Type B pancreatic cell (in vitro differentiated cells): ENCODE data around the gene TBC1D25. TPM values are rescaled to one million over a fixed set of nuclear protein-coding genes. Genes with fewer than 3 reads are reported as not detected.

Source experiments
- DNase-seq: peaks from one replicate; pipeline ENCODE4 v3.0.0; 2021; ENCODE audit warnings: mixed read lengths; ENCODE audit not compliant: unreplicated experiment; ENCODE audit errors: extremely low spot score
- H3K27ac Mint-ChIP-seq: 2 replicates; pipeline ENCODE4 v1.8.0; 2021; ENCODE audit warnings: mild to moderate bottlenecking, mixed read lengths
- H3K27me3 Mint-ChIP-seq: 2 replicates; pipeline ENCODE4 v1.8.0; 2021; ENCODE audit warnings: mixed read lengths
- H3K36me3 Mint-ChIP-seq: 2 replicates; pipeline ENCODE4 v1.8.0; 2021; ENCODE audit warnings: mixed read lengths
- H3K4me1 Mint-ChIP-seq: one replicate; pipeline ENCODE4 v1.8.0; 2021; ENCODE audit warnings: mixed read lengths; ENCODE audit not compliant: unreplicated experiment
- H3K4me3 Mint-ChIP-seq: 2 replicates; pipeline ENCODE4 v1.8.0; 2021; ENCODE audit warnings: mild to moderate bottlenecking, mixed read lengths
- H3K9me3 Mint-ChIP-seq: 2 replicates; pipeline ENCODE4 v1.8.0; 2021; ENCODE audit warnings: mixed read lengths
- CTCF ChIP-seq: fragments of 200-600 bp; sonication (generic); conservative IDR thresholded peaks from 2 replicates; pipeline ENCODE4 v1.5.0; 2021; ENCODE audit warnings: antibody characterized with exemption, mild to moderate bottlenecking
- total RNA-seq: library from RNA; stranded (reverse); gene quantifications from 2 replicates; pipeline ENCODE4 v1.2.1, GENCODE V29; 2021; ENCODE audit warnings: low replicate concordance

TBC1D25 gene
- total RNA-seq, 1 donor from 2014 or later = 10.6 TPM

- peaks cover 7% of the 10 kb centered on the region for H3K36me3 Mint-ChIP-seq
- no peaks in the 10 kb centered on the region for H3K27me3 Mint-ChIP-seq
- H3K9me3 Mint-ChIP-seq = no peaks in the 10 kb centered on the region
Observed at GRCh38 chrX:48533165-48533564, 6.3 kb upstream of the TBC1D25 start.

GRCh38 chrX:48538641-48539344, 721 bp upstream of the TBC1D25 start:
- peak overlapping the region; percentile 92 for H3K4me3 Mint-ChIP-seq
- H3K27ac Mint-ChIP-seq = peak overlapping the region; percentile 82
- H3K9me3 Mint-ChIP-seq = no peaks in the 10 kb centered on the region
- peaks cover 5% of the 10 kb centered on the region for H3K36me3 Mint-ChIP-seq
- DNase-seq = no peak
- H3K4me1 Mint-ChIP-seq = peaks cover 6% of the 10 kb centered on the region
- TF ChIP-seq CTCF = no peak
- no peaks in the 10 kb centered on the region for H3K27me3 Mint-ChIP-seq

More at GRCh38 chrX:48533165-48533564, 6.3 kb upstream of the TBC1D25 start:
- no peaks in the 10 kb centered on the region for H3K4me1 Mint-ChIP-seq
- no peak for TF ChIP-seq CTCF
- H3K27ac Mint-ChIP-seq = no peak overlapping the region
- no peak for DNase-seq
- H3K4me3 Mint-ChIP-seq = no peak overlapping the region

GRCh38 chrX:48540028-48540375, 488 bp downstream of the TBC1D25 start:
- peak overlapping the region; percentile 92 for H3K4me3 Mint-ChIP-seq
- peaks cover 5% of the 10 kb centered on the region for H3K36me3 Mint-ChIP-seq
- TF ChIP-seq CTCF = no peak
- H3K27me3 Mint-ChIP-seq = no peaks in the 10 kb centered on the region
- peaks cover 6% of the 10 kb centered on the region for H3K4me1 Mint-ChIP-seq
- H3K27ac Mint-ChIP-seq = peak overlapping the region; percentile 82
- no peaks in the 10 kb centered on the region for H3K9me3 Mint-ChIP-seq
- no peak for DNase-seq

- DNase-seq = no peak
- Mint-ChIP-seq H3K9me3 (no peaks in the 10 kb centered on the region), H3K4me1 (peaks cover 6% of the 10 kb centered on the region), H3K27me3 (no peaks in the 10 kb centered on the region), H3K27ac (peak overlapping the region; percentile 82), H3K4me3 (peak overlapping the region; percentile 92), H3K36me3 (peaks cover 8% of the 10 kb centered on the region)
- no peak for TF ChIP-seq CTCF
Observed at GRCh38 chrX:48540480-48540879, 966 bp downstream of the TBC1D25 start.

- peaks cover 9% of the 10 kb centered on the region for H3K36me3 Mint-ChIP-seq
- no peak overlapping the region for H3K4me3 Mint-ChIP-seq
- no peak for DNase-seq
- no peaks in the 10 kb centered on the region for H3K9me3 Mint-ChIP-seq
- no peak for TF ChIP-seq CTCF
- H3K27me3 Mint-ChIP-seq = no peaks in the 10 kb centered on the region
- H3K4me1 Mint-ChIP-seq = peaks cover 6% of the 10 kb centered on the region
- no peak overlapping the region for H3K27ac Mint-ChIP-seq
Observed at GRCh38 chrX:48541140-48541814, 1.8 kb downstream of the TBC1D25 start.
